Measurements from ENCODE around the gene DENND10.

- TF ChIP-seq CTCF (IDR thresholded peaks at IDR 0.05) (no peak), EP300 (IDR thresholded peaks at IDR 0.05; ENCODE audit: low read depth) (no peak)
Measured at GRCh38 chr10:119112056-119112455, 8.1 kb downstream of the DENND10 start.

Measured in transverse colon (tissue), 3 donors.